GDM1 (cell line): Measurements from ENCODE around the gene RIC8B.

Source experiments
- DNase-seq: peaks from one replicate; lab custom pipeline; 2025; lab: John Stamatoyannopoulos, UW

The RIC8B gene

DNA sequence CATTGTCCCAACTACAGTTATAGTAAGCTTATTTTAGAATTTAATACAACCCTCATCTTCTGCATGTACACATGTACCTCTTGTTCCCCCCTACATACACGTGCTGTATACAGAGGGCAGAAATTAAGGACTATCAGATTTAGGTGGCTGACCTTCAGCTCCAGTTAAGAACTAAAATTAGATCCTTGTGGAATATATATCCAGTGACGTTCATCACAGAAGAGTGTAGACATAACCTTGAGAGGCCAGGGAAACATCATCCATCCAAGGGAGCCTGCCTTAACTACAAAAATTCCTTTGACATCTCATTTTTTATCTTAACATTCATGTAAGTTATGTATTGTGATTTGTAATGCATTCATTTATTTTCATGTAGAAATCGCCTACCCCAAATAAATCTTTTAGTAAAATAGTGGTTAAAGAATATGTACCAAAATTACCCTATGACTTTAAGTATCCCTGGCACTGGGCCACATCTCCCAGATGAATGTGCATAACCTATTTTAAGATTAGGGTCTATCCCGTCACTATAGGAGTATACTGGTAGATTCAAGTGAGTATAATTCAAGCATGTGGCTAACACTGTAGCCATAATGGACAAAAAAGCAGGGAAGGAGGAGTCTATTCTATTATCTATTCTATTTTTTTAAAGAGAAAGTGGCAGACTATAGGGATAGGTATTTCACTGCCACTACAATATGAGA lies 27.5 kb downstream of the RIC8B start:
- DNase-seq = no peak

- DNase-seq = no peak
Observed at GRCh38 chr12:106804668-106805067, 30.2 kb downstream of the RIC8B start.

DNA sequence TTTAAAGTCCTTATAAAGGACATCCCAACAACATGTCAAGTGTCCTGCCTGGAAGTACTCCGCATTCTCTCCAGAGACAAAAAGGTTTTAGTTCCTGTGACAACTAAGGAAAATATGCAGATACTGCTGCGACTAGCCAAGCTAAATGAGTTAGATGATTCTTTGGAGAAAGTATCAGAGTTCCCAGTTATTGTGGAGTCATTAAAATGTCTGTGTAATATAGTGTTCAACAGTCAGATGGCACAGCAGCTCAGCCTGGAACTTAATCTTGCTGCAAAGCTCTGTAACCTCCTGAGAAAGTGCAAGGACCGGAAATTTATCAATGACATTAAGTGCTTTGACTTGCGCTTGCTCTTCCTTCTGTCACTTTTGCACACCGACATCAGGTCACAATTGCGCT lies 40.2 kb downstream of the RIC8B start:
- DNase-seq = no peak

GRCh38 chr12:106815741-106816140 lies 41.3 kb downstream of the RIC8B start:
- no peak for DNase-seq

DNA sequence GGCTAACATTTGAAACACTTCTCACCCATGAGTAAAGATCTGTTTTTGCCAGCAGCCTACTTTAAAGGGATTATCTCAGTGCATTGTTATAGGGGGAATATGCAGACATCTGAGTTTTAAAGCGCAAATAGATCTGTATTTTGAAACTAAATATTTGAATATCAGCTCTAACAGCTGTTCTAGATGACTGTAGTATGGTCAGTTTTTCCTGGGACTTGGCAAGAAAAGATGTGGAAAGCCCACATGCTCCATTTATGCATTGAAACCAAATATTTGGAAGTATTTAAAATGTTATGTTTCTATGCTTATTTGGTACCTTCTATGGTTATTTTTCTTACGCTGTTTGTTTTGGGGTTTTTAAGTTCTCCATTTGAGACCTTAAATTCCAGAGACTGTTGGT lies 41.7 kb downstream of the RIC8B start:
- DNase-seq = no peak

- no peak for DNase-seq
Observed at GRCh38 chr12:106819991-106820390, 45.5 kb downstream of the RIC8B start.

DNA sequence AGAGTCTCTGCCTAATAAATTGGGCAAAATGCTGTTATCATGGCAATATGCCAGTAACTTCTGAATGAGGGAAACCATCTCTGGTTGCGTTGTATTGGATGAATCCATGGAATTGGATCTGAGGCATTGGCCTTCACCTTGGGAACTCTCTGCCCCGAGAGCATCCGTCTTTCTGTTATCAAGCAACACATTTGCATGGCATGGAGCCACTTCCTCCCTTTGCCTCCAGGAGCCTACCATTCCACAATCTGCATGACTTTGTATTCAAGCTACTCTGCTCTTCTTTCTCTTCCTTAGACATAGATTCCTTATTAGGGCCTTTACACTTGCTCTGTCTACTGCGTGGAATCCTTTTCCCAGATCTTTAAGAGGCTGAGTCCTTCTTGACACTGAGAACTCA lies 57.2 kb downstream of the RIC8B start:
- DNase-seq = no peak

- no peak for DNase-seq
Observed at GRCh38 chr12:106837782-106838181, 63.3 kb downstream of the RIC8B start.

GRCh38 chr12:106839333-106839732 lies 64.9 kb downstream of the RIC8B start:
- DNase-seq = no peak

- DNase-seq = no peak
Observed at GRCh38 chr12:106840243-106840642, 65.8 kb downstream of the RIC8B start.

DNA sequence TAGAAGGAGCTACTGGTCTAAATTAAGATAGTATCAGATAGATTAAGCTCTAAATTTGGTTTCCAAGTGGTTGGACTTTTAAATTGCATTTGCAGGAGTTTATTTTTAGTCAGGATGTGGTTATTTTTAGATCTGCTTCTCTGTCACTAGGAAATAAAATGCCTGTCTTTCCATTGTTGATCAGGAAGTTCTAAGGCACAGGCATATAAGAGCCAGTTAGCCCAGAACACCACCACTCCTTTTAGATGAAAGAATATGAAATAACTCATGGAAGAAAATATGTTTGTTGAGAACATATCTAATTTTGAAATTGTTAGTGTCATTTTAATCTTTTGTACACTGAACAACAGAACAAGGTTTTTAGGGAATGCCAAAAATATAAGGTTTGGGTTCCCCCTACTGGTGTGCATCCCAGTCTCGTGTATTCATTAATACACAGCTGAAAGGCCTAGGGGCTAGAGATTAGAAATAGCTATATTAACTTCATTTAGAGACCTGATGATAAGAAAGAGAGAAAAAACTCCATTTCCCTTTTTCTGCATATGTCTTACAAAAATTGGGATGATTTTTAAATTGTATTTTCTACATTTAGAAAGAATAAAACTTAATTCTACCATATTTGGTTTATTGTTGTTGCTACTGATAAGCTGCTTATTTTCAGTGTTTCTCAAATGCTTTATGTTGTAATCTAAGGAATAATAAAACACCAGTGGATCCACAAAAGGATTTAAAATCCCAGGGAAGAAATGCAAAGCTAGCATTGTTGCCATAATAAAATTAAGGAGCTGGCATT lies 67.2 kb downstream of the RIC8B start:
- peak; percentile 5 for DNase-seq

GRCh38 chr12:106845902-106846301 lies 71.4 kb downstream of the RIC8B start:
- no peak for DNase-seq

DNA sequence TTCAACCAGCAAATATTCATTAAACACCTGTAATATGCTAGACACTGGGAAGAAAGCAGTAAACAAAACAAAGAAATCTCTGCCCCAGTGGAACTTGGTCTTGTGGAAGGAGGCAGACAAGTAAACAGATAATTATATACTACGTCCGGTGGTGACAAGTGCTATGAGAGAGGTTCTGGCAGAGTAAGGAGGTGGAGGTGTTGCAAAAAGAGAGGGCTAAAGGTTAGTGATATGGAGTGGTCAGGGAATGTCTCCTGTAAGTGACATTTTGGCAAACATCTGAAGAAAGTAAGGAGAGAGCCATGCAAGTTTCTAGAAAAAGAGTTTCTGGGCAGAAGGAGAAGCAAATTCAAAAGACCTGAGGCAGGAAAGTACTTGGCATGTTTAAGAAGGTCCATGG lies 73.4 kb downstream of the RIC8B start:
- DNase-seq = no peak

- DNase-seq = no peak
Observed at GRCh38 chr12:106851306-106851705, 76.8 kb downstream of the RIC8B start.

- no peak for DNase-seq
Observed at GRCh38 chr12:106854723-106855122, 80.2 kb downstream of the RIC8B start.

- no peak for DNase-seq
Observed at GRCh38 chr12:106855221-106855758, 80.8 kb downstream of the RIC8B start.

- no peak for DNase-seq
Observed at GRCh38 chr12:106861984-106862916, 87.8 kb downstream of the RIC8B start.

GRCh38 chr12:106863189-106863588 lies 88.7 kb downstream of the RIC8B start:
- no peak for DNase-seq

DNA sequence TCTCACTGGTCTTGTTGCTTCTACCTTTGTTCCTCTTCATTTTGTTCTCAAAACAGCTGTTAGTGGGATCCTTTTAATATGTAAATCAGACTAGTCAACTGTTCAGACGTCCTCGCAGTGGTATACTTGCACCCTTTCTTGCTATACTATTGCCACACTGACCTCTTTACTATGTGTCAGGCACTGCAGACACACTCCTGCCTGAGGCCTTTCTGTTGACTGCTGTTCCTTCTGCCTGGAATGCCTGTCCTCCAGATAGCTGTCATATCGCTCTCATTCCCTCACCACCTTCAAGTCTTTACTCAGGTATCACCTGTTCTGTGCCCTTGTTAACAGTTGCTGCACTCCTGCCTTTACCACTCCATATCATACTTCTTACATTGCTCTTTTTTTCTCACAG lies 91.2 kb downstream of the RIC8B start:
- DNase-seq = no peak

DNA sequence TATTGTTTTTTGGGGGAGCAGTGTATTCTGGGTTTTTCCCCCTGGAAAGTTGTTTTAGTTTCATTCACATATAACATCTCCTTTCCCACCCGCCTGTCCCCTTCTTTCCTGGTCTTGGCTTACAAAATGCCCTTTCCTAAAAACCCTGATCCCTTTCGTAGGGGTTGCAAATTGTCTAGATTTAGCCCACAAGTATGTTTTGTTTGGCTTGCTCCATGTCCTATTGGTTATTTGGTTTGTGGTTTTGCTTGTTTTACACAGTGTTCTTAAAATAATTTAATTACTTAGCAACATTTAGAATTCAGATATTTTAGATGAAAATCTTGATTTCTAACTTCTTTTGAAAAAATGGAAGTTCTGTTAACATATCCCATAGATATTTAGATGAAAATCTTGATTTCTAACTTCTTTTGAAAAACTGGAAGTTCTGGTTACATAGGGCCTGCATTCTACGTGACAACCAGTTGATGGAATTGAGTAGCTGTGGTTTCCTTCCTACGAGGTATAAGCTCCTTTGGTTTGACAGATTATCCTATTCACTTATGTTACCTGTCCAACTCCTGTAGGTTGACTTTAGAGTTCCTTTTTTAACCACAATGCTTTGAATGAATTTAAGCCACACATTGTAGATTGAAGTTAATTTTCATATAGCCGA lies 92.1 kb downstream of the RIC8B start:
- no peak for DNase-seq

- DNase-seq = no peak
Observed at GRCh38 chr12:106867651-106868050, 93.2 kb downstream of the RIC8B start.
